Mammary epithelial cell (primary cell): Measurements from ENCODE around the gene KL.

Experiments
- EZH2 ChIP-seq: IDR thresholded peaks from 2 replicates; pipeline ENCODE4 v1.6.1; 2012; ENCODE audit warnings: low read length, inconsistent platforms, borderline replicate concordance
- TF ChIP-seq, protein P1 (sequence below), 2 donors: IDR thresholded peaks in 1 of 2; conservative IDR thresholded peaks in 1 of 2; 2 replicates each; pipeline ENCODE4 v1.5.1; 2011 to 2012; ENCODE audit warnings: inconsistent platforms in 2 of 2, low read length in 2 of 2, mild to moderate bottlenecking in 2 of 2, control low read depth in 1 of 2, low read depth in 1 of 2; ENCODE audit not compliant: insufficient read depth in 1 of 2; ENCODE audit errors: extremely low read depth in 1 of 2

DNA sequence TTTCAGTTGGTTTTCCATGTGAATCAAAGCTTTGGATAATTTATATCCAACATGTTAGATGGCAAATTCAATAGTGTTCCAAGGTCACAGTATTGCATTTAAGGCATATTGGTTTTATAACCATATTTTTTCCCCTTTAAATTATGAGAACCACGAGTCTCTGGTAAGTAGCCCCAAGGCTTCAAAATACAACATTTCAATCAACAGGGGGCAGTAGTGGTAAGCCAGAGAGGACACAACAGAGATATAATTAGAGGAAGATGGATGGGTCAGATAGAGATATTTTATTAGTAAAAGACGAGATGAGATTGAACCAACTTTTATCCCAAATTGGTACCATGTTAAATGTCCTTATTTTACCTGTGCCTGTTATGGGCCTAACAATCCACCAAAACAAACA, 53.1 kb downstream of the KL start:
- TF ChIP-seq, protein P1, sequence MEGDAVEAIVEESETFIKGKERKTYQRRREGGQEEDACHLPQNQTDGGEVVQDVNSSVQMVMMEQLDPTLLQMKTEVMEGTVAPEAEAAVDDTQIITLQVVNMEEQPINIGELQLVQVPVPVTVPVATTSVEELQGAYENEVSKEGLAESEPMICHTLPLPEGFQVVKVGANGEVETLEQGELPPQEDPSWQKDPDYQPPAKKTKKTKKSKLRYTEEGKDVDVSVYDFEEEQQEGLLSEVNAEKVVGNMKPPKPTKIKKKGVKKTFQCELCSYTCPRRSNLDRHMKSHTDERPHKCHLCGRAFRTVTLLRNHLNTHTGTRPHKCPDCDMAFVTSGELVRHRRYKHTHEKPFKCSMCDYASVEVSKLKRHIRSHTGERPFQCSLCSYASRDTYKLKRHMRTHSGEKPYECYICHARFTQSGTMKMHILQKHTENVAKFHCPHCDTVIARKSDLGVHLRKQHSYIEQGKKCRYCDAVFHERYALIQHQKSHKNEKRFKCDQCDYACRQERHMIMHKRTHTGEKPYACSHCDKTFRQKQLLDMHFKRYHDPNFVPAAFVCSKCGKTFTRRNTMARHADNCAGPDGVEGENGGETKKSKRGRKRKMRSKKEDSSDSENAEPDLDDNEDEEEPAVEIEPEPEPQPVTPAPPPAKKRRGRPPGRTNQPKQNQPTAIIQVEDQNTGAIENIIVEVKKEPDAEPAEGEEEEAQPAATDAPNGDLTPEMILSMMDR (conservative IDR thresholded peaks at IDR 0.05 in 1 of 2, IDR thresholded peaks at IDR 0.05 in 1 of 2; ENCODE audit: extremely low read depth in 1 of 2, insufficient read depth in 1 of 2, low read depth in 1 of 2, low read length in 2 of 2), result peak in 1 of 2 donors; percentile 43
- TF ChIP-seq EZH2, result no peak
